Stimulated activated CD4-positive, alpha-beta T cell treated with anti-CD3 and anti-CD28 coated beads, Interleukin-15, amount 100 ng/mL, for 48 hours (primary cell): Measurements from ENCODE around the gene DPY19L1.
"Not testable (repeated sequence)": the region's sequence is repeated elsewhere in the genome, so short reads cannot be mapped to it uniquely, and the experiment has no call there.

Source experiments
- DNase-seq, 2 donors: peaks; one replicate each; pipeline ENCODE4 v3.0.0-alpha.2; 2020; ENCODE audit warnings: low read depth in 2 of 2

DPY19L1 gene

GRCh38 chr7:35032166-35032565 is 5.1 kb downstream of the DPY19L1 start:
- DNase-seq = no peak

- DNase-seq = no peak
Observed at GRCh38 chr7:35030848-35031247, 6.4 kb downstream of the DPY19L1 start.

- no peak for DNase-seq
Observed at GRCh38 chr7:35029311-35029710, 8.0 kb downstream of the DPY19L1 start.

- no peak for DNase-seq
Observed at GRCh38 chr7:35026150-35026549, 11.1 kb downstream of the DPY19L1 start.

- DNase-seq = no peak
Observed at GRCh38 chr7:35025369-35025870, 11.9 kb downstream of the DPY19L1 start.

- DNase-seq = no peak
Observed at GRCh38 chr7:35024298-35024697, 13.0 kb downstream of the DPY19L1 start.

- DNase-seq = no peak
Observed at GRCh38 chr7:35022725-35023124, 14.6 kb downstream of the DPY19L1 start.

- no peak for DNase-seq
Observed at GRCh38 chr7:35021445-35021844, 15.8 kb downstream of the DPY19L1 start.

GRCh38 chr7:35019801-35020200 is 17.5 kb downstream of the DPY19L1 start:
- no peak for DNase-seq

- DNase-seq = no peak
Observed at GRCh38 chr7:35019179-35019729, 18.0 kb downstream of the DPY19L1 start.

GRCh38 chr7:35015346-35015859 is 21.9 kb downstream of the DPY19L1 start:
- no peak for DNase-seq

GRCh38 chr7:35012160-35012559 is 25.1 kb downstream of the DPY19L1 start:
- no peak for DNase-seq

GRCh38 chr7:35011085-35011484 is 26.2 kb downstream of the DPY19L1 start:
- no peak for DNase-seq

GRCh38 chr7:35007768-35008167 is 29.5 kb downstream of the DPY19L1 start:
- no peak for DNase-seq

GRCh38 chr7:35004531-35005095 is 32.7 kb downstream of the DPY19L1 start:
- no peak for DNase-seq

- DNase-seq = no peak
Observed at GRCh38 chr7:35003679-35004303, 33.5 kb downstream of the DPY19L1 start.

GRCh38 chr7:35003177-35003650 is 34.1 kb downstream of the DPY19L1 start:
- not testable (repeated sequence) for DNase-seq

GRCh38 chr7:34998335-34998734 is 39.0 kb downstream of the DPY19L1 start:
- not testable (repeated sequence) for DNase-seq

- DNase-seq = not testable (repeated sequence)
Observed at GRCh38 chr7:34996423-34997090, 40.7 kb downstream of the DPY19L1 start.

GRCh38 chr7:34995757-34996156 is 41.5 kb downstream of the DPY19L1 start:
- no peak for DNase-seq

- DNase-seq = peak; percentile 19 to 40
Observed at GRCh38 chr7:34991938-34992840, 45.1 kb downstream of the DPY19L1 start.
